Activated CD4-positive, alpha-beta T cell treated with anti-CD3 and anti-CD28 coated beads, Interleukin-2, Interleukin-4, amounts not matched to agents 100 ng/mL and 50 ng/mL, durations not matched to agents 16 hours and 8 hours (primary cell): ENCODE measurements around the gene MYO18A.
A peak's percentile ranks its signal among the peaks of the same experiment; 100 is the strongest.
"Not testable (repeated sequence)": the region's sequence is repeated elsewhere in the genome, so short reads cannot be mapped to it uniquely, and the experiment has no call there.

Source experiments
- DNase-seq: peaks from one replicate; pipeline ENCODE4 v3.0.0-alpha.2; 2020; ENCODE audit warnings: low spot score

MYO18A gene

DNA sequence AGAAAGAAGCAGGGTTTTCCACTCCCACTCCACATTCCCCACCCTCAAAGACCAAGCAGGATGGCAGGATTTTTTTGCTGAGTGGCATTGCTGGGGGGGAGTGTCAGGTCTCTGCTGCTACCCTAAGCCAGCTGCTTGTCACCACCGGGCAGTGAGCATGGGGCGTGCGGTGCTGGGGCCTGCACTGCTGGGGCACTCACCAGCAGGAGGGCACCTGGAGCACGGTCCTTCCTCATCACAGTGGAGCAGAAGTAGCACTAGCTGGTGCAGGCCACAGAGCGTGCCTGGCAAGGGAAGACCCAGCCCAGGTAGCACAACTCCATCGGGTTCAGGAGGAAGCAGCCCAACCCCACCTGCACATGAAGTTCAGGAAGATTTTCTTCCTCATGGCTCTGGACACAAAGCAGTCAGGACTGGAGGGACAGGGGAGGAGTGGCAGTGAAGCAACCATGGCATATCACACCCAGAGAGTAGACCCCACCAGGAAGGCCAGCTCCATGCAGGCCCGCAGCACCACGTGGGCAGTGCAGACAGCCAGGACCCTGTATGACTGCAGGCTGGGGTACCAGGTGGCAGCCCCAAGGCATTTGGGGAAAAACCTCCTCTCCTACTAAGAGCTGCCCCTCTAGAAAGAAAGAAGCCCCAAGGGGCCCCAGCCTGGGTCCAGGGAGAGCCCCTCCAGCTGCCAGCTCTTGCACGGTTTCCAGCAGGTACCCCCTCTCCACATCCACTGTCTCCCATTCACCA is 16.7 kb upstream of the MYO18A start:
- no peak for DNase-seq

DNA sequence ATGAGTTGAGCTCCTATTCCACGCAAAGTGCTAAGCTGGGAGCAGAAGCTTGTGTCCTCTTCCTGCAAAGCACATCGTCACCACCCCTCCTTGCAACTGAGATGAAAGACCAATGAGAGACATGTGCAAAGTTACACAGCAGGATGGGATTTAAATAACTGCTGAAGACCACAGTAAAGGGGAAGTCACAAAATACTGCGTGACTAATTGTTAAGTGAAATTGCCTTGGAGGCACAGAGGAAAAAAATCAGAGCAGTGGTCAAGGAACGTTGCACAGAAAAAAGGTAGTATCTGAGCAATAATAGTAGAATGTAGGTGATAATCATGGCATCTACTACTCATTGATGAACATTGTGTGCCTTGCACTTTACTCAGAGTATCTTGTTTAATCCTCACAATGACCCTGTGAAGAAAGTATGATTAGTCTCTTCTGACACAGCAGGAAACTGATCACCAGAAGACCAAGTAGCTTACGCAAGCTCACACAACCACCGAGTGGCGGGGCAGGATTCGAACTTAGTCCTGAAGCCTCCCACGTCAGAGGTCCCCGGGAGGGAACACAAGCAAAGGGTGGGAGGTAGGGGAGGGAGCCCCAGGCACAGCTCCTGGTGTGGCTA is 15.4 kb upstream of the MYO18A start:
- no peak for DNase-seq

DNA sequence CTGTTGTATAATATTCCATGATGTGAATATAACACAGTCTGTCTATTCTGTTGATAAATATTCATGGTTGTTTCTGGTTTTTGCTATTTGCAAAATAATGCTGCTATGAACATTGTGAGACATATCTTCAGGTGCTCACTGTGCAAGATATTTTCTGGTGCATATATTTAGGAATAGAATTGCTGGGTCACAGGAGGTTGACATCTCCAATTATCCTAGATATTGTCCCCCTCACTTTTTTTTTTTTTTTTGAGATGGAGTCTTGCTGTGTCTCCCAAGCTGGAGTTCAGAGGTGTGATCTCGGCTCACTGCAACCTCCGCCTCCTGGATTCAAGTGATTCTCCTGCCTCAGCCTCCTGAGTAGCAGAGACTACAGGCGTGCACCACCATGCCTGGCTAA is 14.5 kb upstream of the MYO18A start:
- DNase-seq: no peak

DNA sequence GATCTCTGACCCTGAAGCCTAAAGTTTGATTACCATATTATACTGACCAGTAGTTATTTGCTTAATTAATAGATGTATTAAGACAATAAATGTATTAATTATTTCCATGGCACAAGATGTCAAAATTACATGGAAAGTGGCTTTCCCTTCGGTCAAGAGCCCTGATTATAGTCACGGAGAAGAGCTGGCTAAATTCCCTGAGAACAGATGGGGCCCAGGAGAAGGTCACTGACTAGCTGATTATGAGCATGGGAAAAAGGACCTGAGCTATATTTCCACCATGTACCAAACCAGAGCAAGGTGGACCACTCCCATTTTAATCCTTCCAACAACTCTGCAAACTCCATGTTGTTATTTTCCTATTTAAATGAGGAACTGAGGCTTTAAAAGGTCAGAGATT is 12.9 kb upstream of the MYO18A start:
- no peak for DNase-seq

DNA sequence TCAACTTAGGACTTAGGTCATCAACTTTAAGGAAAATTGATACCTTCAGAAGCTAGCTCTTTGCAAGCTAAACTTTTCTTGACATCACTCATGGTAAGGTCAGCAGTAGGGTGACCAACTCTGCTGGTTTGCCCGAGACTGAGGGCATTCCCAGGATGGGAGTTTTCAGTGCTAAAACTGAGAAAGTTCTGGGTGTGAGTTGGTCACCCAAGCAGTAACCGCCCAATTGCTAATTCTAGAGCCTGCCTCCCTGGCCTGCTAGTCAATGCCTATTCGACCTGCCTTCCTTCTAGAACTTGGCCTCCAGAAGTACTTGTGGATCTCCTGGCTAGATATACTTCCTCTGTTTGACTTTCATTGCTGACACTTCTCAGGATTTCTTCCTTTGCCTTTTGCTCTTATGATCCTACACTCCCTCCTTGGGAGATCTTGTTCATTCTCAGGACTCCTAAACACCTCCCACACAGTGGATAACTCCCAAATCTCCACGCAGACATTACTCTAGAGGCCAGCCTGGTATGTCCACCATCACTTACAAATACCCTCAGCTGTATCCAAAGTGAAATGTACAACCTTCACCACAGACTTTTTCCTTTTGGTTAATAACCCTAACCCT is 10.5 kb upstream of the MYO18A start:
- no peak for DNase-seq

DNA sequence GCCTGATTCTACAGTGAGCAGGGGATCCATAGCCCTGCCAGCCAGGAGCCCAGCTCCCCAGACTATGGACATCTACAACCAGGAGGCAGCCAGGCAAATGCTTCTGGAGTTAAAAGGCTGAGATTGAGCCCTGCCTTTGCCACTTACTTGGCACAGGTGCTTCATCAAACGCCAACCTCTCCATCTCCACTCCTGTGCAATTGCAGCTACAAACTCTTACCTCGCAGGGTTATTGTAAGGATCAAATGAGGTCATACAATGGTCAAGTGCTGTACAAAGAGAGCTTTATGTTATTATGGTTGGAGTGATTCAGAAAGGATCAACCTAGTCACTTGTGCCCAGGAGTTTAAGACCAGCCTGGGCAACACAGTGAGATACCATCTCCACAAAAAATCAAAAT is 9.8 kb upstream of the MYO18A start:
- DNase-seq: no peak

DNA sequence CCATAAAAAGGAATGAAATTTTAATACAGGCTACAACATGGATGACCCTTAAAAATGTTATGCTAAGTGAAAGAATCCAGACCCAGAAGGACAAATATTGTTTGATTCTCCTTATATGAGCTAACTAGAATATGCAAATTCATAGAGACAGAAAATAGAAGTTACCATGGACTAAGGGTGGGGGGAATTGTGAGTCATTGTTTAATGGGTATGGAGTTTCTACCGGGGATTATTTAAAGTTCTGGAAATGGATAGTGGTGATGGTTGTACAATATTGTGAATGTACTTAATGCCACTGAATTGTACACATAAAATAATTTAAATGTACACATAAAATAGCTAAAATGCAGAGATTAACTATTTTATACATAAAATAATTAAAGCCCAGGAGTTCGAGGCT is 9.2 kb upstream of the MYO18A start:
- DNase-seq: no peak

DNA sequence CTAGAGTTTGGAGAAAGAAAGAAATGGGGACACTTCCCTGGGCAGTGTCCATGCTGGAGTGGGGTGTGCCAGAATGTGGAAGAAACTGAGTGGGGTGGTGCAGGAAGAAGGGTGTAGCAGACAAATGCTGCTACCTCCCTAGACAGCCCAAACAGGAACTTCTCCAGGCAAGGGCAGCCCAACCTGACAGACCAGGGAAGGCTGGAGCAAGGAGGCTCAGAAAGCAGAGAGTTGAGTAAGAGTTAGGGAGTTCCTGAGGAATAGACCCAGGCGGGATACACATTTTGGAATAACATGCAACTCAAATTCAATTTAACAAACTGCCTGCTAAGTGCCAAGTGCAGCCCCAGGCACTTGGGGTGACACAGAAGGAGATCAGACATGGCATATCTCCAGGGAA is 1.0 kb upstream of the MYO18A start:
- DNase-seq: no peak

DNA sequence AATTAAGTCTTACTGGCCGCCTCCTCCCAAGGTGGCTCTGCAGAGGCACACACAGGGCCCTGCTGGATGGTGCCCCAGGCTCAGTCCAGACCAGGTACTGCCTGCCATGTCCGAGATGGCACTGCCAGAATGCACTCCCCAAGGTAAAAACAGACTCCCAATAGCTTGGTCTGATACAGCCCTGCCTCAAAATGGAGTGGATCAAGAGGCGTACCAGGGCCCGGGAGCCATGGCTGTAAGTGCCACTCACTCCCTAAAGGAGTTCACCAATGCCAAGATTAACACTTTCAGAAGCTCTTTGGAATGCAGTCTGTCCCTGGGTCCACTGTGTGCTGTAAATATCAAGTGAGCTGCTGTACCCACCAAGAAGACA is 576 bp upstream of the MYO18A start:
- no peak for DNase-seq

DNA sequence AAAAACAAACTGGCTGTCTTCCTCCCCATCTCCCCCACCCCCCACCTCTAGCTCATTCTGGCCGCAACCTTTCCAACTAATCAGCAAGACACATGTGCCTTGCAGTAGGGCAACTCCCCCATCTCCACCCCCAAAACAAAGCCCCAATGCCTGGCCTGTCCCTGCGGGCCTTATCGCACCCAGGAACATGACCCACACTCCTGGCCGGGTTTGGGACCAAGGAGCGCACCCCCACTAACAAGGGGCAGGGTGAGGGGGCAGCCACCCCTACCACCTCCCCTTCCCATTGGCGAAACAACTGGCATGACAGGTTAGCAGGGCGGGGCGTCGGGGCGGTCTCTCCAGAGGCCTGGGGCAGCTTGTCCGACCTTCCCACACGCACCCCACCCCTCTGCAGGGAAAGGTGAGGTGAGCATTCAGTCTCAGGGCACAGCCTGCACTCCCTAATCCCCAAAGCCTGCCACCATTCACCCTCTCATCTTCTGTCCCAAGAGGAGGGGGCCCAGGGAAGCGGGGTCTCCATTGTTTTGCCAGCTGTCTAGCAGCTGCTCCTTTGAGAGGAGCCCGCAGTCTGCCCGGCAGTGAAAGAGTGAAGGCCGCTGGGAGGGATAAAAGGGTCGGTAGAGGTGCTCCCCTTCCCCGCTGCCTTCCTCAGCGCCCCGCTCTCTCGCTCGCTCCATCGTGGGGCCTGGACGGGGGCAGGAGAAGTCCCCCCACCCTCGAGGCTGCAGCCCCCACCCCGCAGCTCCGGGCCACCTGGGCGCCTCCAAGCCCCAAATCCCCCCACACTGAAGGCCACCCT is 765 bp downstream of the MYO18A start:
- DNase-seq: no peak

DNA sequence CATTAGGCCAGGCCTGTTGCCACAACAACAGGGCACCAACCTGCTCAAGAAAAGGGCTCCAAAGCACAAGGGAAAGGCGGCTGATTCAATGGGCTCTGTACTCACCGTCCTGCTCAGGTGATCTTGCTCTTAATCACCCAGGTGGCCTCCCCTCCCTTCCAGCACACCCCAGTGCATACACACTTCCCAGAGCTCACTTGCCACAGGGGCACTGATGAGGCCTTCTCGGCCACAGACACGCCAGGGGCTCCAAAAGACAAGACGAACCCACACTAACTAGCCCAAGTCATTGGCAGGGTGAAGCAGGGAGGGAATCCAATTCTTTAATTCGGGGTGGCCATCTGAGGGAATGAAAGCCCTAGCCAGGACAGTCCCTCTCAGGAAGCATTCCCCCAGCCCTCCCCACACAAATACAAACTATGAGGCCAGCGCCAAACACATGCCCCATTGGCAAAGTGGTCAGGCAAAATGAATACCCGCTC is 1.4 kb downstream of the MYO18A start:
- no peak for DNase-seq

DNA sequence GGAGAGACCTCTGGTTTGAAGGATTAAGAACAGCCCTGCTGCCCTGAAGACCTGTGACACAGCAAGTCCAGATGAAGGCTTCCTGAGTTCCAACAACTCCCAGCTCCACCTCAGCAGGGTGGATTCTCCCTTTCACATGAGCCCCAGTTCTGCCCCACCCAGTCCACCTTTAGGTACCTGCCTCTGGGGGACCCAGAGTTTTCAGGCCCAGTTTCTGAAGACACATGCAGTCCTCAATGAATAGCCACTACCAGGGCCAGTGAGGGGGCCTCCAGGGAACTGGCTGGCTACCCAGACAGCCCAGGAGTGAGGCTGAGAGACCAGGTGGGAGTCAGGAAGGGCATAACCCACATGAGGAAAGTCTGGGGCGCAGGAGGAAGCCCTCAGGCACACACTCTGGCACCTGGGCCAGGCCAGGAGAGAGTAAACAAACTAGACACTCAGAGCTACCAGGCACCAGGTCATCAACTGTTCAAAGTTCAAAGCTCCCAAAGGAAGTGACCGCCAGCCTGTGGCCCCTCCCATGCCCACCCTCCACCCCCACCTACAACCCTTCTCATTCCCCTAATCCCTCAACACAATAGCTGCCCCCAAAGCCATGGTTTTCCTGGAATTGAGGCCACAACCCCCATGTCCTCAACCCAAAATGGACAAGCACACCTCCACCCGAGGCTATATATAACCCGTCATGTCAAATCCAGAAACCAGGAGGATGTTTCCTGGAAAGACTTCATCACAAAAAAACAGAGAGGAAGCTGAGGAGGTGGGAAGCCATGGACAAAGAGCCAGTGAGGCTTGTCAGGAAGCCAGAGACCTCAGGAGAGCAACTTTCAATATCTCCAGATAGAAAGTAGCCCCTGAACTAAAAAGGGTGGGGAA is 2.1 kb downstream of the MYO18A start:
- no peak for DNase-seq

DNA sequence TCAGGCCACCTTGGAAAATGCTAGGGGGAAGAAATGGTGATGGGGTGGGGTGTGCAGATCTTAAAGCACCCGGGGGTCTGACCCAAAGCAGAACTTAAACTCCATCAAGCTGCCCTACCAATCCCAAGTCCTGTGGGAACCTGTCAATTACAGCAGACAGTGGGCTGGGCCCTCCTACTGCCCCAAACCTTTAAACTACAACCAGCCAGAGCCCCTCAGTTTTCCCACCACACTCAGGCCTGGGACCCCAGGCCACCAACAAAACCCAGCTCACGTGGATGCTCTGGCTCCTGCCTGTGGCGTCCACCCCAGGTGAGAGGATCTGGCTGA is 2.7 kb downstream of the MYO18A start:
- no peak for DNase-seq

DNA sequence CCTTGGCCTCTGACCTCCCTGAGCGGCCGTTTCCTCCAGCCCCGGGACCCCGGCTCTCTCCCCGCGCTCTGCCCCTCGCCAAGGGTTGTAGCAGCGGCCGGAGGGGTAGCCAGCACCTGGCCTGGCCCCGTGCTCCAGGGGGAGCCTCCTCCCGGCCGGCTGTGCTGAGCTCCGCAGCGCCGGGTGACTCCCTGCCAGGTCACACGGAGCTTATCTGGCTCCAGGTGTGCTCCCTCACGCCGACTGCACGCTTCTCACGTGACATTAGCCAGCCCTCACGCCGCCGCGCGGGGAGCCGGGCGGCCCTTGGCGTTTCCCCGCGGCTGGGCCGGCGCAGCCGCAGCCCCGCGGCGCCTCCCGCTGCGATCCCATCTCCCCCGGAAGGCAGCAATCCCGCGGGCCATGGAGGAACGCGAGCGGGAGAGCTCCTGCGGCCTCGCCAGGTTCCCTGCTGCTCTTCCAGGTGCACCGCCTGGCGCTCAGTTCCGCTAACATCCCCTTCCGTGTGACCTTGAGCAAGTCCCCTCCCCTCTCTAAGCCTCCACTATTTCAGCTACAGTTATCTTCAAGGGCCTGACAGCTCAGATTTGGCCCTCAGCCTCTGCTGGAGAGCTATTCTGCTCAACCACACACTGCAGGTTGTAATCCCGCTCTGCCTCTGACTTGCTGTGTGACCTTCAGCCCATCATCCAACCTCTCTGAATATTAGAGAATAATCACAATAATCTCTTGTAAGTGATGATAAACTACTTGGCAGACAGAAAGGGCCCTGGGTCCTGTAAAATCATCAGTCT is 3.4 kb downstream of the MYO18A start:
- DNase-seq: peak; percentile 54

DNA sequence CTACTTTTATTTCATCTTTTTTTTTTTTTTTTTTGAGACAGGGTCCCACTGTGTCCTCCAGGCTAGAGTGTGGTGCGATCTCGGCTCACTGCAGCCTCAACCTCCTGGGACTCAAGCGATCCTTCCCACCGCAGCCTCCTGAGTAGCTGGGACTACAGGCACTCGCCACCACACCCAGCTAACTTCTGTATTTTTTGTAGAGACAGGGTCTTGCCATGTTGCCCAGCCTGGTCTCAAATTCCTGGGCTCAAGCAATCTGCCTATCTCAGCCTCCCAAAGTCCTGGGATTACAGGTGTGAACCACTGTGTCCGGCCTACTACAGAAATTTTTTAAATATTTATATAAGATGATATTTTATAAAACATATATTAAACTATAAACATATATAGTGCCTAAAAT is 4.8 kb downstream of the MYO18A start:
- DNase-seq: no peak

DNA sequence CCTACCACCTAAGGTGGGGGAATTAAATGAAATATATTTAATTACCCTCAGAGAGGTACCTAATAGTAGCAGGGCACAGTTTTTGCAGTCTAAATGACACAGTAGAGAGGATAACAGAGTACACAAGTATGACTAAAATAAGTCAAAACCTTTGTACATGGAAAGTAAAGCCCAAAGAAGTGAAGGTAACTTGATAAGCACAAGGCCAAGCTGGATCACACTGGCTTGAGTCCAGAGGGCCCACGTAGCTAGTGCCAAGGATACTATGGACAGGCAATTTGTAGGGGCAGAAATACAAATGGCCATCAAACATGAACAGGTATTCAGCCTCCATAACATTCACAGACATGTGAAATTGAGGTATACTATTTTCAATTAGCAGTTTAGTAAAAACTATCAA is 7.6 kb downstream of the MYO18A start:
- no peak for DNase-seq

DNA sequence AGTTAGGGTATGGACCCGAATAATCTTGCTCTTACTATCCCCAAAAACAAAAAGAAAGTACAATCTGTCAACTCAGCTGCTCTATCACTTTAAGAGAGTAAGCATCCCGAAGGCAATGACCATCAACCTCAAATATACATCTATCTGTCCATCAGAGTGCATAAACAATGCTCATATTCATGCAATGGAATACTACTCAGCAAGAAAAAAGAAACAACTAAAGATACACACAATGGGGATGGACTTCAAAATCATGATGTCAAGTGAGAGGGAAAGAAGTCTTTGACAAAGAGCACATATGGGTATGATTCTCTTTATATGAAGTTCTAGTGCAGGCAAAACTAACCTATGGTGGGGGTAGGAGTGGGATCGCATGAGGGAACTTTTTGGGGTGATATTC is 9.5 kb downstream of the MYO18A start:
- no peak for DNase-seq

DNA sequence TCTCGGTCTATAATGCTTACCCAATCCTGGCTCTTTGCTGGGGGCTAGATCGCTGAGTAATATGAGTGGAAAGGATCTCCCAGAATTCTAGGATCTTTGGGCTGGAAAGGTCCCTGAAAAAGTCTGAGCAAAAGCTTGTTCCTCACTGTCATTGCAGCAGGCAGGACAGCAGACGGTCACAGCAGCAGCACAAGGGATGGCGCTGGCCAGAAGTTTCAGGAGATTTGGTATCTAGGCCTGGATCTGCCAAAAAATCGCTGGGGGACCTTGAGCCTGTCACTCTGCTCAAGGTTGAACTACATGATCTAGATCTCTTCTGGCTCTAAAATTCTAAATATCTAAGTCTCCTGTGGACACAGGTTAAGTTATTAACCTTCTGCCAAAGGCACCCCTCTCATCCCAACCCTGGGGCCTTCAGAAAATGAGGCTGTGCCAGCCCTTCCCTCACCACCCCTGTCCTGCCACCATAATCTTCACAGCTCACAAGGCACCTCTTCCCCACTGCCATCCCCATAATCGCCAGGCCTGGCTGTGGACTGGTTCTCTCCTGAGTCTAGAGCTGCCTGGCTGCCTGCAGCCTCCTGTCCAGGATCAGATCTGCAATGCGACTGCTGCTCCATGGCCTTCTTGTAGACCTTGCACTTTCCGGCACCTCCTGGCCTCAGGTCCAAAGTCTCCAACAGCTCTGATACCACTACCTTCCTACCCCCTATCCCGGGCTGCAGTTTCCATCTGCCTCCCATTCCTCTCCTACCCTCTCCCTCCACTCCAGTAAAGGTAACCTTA is 10.2 kb downstream of the MYO18A start:
- no peak for DNase-seq

DNA sequence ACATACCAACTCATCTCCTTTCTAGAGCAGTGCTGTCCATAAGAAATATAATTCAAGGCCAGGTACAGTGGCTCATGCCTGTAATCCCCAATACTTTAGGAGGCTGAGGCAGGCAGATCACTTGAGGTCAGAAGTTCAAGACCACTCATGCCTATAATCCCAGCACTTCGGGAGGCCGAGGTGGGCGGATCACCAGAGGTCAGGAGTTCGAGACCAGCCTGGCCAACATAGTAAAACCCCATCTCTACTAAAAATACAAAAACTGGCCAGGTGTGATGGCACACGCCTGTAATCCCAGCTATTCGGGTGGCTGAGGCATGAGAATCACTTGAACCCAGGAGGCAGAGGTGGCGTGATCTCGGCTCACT is 11.5 kb downstream of the MYO18A start:
- DNase-seq: not testable (repeated sequence)

DNA sequence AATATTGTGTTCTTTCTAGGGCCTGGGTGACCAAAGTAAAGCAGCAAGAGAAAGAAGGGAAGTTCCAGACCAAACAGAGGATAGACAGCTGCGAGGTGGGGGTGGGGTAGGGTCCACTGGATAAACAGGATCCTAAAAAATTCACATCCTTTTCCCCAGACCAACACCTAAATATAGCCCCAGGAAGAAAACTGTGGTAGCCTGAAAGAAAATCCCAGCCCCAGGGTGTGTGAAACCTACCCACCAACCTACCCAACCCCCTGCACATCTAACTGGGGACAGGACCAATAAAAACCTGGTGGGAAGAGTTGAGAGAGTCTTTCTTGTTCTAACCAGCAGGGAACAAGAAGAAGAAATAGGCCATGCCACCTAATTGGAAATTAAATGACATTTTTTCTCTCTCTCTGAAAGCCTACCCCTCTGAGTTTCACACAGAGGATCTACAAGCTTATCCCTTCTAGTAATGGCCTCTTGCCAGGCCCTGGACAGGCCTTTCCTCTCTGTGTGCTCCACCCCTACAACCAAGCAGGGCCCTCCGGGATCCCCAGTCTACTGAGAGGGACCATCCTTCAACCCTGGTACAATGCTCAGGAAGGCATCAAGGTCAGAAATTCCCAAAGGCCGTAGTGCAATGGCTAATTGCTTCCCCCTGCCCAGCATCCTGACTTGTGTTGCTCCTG is 12.0 kb downstream of the MYO18A start:
- no peak for DNase-seq
